ENCODE results near the gene ADAM10. TPM values are rescaled to one million over a fixed set of nuclear protein-coding genes. Genes with fewer than 3 reads are reported as not detected.
"Not testable (repeated sequence)": the region's sequence is repeated elsewhere in the genome, so short reads cannot be mapped to it uniquely, and the experiment has no call there.

The ADAM10 gene
- total and polyA plus RNA-seq, 2 donors, result 31.4 to 143 TPM

GRCh38 chr15:58777107-58777506 is 27.6 kb upstream of the ADAM10 start:
- Histone ChIP-seq H3K36me3 (ENCODE audit: control insufficient read depth in 2 of 2, insufficient read depth in 2 of 2, low read length in 1 of 2) (peaks cover 0 to 4% of the 10 kb centered on the region in 2 donors), H3K27me3 (ENCODE audit: control insufficient read depth in 2 of 2, insufficient read depth in 1 of 2, low read length in 1 of 2) (no peaks in the 10 kb centered on the region), H3K9me3 (ENCODE audit: control insufficient read depth in 2 of 2, insufficient read depth in 1 of 2, low read length in 1 of 2) (no peaks in the 10 kb centered on the region), H3K4me3 (ENCODE audit: low read length in 2 of 2) (no peak overlapping the region), H3K27ac (ENCODE audit: low read depth in 1 of 2, low read length in 1 of 2) (no peak overlapping the region), H3K4me1 (ENCODE audit: control insufficient read depth in 2 of 2, insufficient read depth in 2 of 2, low read length in 2 of 2) (peaks cover 4 to 6% of the 10 kb centered on the region in 2 donors)
- no peak for DNase-seq (ENCODE audit: low read depth in 6 of 9, low spot score in 9 of 9)
- 97% methylated on average over 4 of the region's 4 CpGs for WGBS

GRCh38 chr15:58775402-58775801 is 25.9 kb upstream of the ADAM10 start:
- Histone ChIP-seq H3K4me3 (ENCODE audit: low read length in 2 of 2) (no peak overlapping the region), H3K36me3 (ENCODE audit: control insufficient read depth in 2 of 2, insufficient read depth in 2 of 2, low read length in 1 of 2) (peaks cover 0 to 4% of the 10 kb centered on the region in 2 donors), H3K27me3 (ENCODE audit: control insufficient read depth in 2 of 2, insufficient read depth in 1 of 2, low read length in 1 of 2) (no peaks in the 10 kb centered on the region), H3K4me1 (ENCODE audit: control insufficient read depth in 2 of 2, insufficient read depth in 2 of 2, low read length in 2 of 2) (peaks cover 9 to 10% of the 10 kb centered on the region in 2 donors), H3K27ac (ENCODE audit: low read depth in 1 of 2, low read length in 1 of 2) (no peak overlapping the region), H3K9me3 (ENCODE audit: control insufficient read depth in 2 of 2, insufficient read depth in 1 of 2, low read length in 1 of 2) (peaks cover 0 to 3% of the 10 kb centered on the region in 2 donors)
- 98% methylated on average over 3 of the region's 3 CpGs for WGBS
- no peak for DNase-seq (ENCODE audit: low read depth in 6 of 9, low spot score in 9 of 9)

- peaks cover 0 to 3% of the 10 kb centered on the region in 2 donors for H3K9me3 ChIP-seq (ENCODE audit: control insufficient read depth in 2 of 2, insufficient read depth in 1 of 2, low read length in 1 of 2)
- H3K4me1 ChIP-seq (ENCODE audit: control insufficient read depth in 2 of 2, insufficient read depth in 2 of 2, low read length in 2 of 2), result peaks cover 10 to 12% of the 10 kb centered on the region in 2 donors
- peak overlapping the region; percentile 97 to 99 for H3K4me3 ChIP-seq (ENCODE audit: low read length in 2 of 2)
- 98% methylated on average over 4 of the region's 4 CpGs for WGBS
- no peak overlapping the region for H3K27ac ChIP-seq (ENCODE audit: low read depth in 1 of 2, low read length in 1 of 2)
- no peak for DNase-seq (ENCODE audit: low read depth in 6 of 9, low spot score in 9 of 9)
- no peaks in the 10 kb centered on the region for H3K36me3 ChIP-seq (ENCODE audit: control insufficient read depth in 2 of 2, insufficient read depth in 2 of 2, low read length in 1 of 2)
- H3K27me3 ChIP-seq (ENCODE audit: control insufficient read depth in 2 of 2, insufficient read depth in 1 of 2, low read length in 1 of 2), result no peaks in the 10 kb centered on the region
These were observed 23.5 kb upstream of the ADAM10 start for GRCh38 chr15:58773024-58773423.

GRCh38 chr15:58771621-58772250 is 22.2 kb upstream of the ADAM10 start:
- Histone ChIP-seq H3K4me1 (ENCODE audit: control insufficient read depth in 2 of 2, insufficient read depth in 2 of 2, low read length in 2 of 2) (peaks cover 10 to 12% of the 10 kb centered on the region in 2 donors), H3K27ac (ENCODE audit: low read depth in 1 of 2, low read length in 1 of 2) (peak overlapping the region; percentile 97 to 99), H3K9me3 (ENCODE audit: control insufficient read depth in 2 of 2, insufficient read depth in 1 of 2, low read length in 1 of 2) (peaks cover 0 to 3% of the 10 kb centered on the region in 2 donors), H3K36me3 (ENCODE audit: control insufficient read depth in 2 of 2, insufficient read depth in 2 of 2, low read length in 1 of 2) (no peaks in the 10 kb centered on the region), H3K27me3 (ENCODE audit: control insufficient read depth in 2 of 2, insufficient read depth in 1 of 2, low read length in 1 of 2) (no peaks in the 10 kb centered on the region), H3K4me3 (ENCODE audit: low read length in 2 of 2) (peak overlapping the region; percentile 97 to 99)
- WGBS, result under 1% methylated on average over 40 of the region's 40 CpGs
- DNase-seq (ENCODE audit: low read depth in 6 of 9, low spot score in 9 of 9), result peak in 3 of 9 donors; percentile 27 to 59 (median 38)

GRCh38 chr15:58770857-58771620 is 21.5 kb upstream of the ADAM10 start, which contains the start of gene MINDY2:
TSS of gene MINDY2 (plus strand) at chr15:58771302. CDS start at chr15:58771396, 94 bp downstream.
- Histone ChIP-seq H3K4me1 (ENCODE audit: control insufficient read depth in 2 of 2, insufficient read depth in 2 of 2, low read length in 2 of 2) (peaks cover 10 to 12% of the 10 kb centered on the region in 2 donors), H3K4me3 (ENCODE audit: low read length in 2 of 2) (peak within 1 kb of the TSS; percentile 97 to 99), H3K27me3 (ENCODE audit: control insufficient read depth in 2 of 2, insufficient read depth in 1 of 2, low read length in 1 of 2) (no peaks in the 10 kb centered on the region), H3K36me3 (ENCODE audit: control insufficient read depth in 2 of 2, insufficient read depth in 2 of 2, low read length in 1 of 2) (no peaks in the 10 kb centered on the region), H3K9me3 (ENCODE audit: control insufficient read depth in 2 of 2, insufficient read depth in 1 of 2, low read length in 1 of 2) (peaks cover 0 to 3% of the 10 kb centered on the region in 2 donors), H3K27ac (ENCODE audit: low read depth in 1 of 2, low read length in 1 of 2) (peak within 1 kb of the TSS; percentile 97 to 99)
- WGBS, result under 1% methylated on average over 75 of the region's 75 CpGs
- DNase-seq (ENCODE audit: low read depth in 6 of 9, low spot score in 9 of 9), result peak; percentile 92 to 99 (median 96)

- DNase-seq (ENCODE audit: low read depth in 6 of 9, low spot score in 9 of 9), result no peak
- Histone ChIP-seq H3K4me1 (ENCODE audit: control insufficient read depth in 2 of 2, insufficient read depth in 2 of 2, low read length in 2 of 2) (peaks cover 10 to 12% of the 10 kb centered on the region in 2 donors), H3K9me3 (ENCODE audit: control insufficient read depth in 2 of 2, insufficient read depth in 1 of 2, low read length in 1 of 2) (peaks cover 0 to 3% of the 10 kb centered on the region in 2 donors), H3K27ac (ENCODE audit: low read depth in 1 of 2, low read length in 1 of 2) (peak overlapping the region; percentile 97 to 99), H3K36me3 (ENCODE audit: control insufficient read depth in 2 of 2, insufficient read depth in 2 of 2, low read length in 1 of 2) (no peaks in the 10 kb centered on the region), H3K27me3 (ENCODE audit: control insufficient read depth in 2 of 2, insufficient read depth in 1 of 2, low read length in 1 of 2) (no peaks in the 10 kb centered on the region), H3K4me3 (ENCODE audit: low read length in 2 of 2) (peak overlapping the region; percentile 97 to 99)
- WGBS, result 7% methylated on average over 9 of the region's 9 CpGs
These were observed 21.0 kb upstream of the ADAM10 start for GRCh38 chr15:58770519-58770856.

- DNase-seq (ENCODE audit: low read depth in 6 of 9, low spot score in 9 of 9), result peak in 1 of 9 donors; percentile 41
- 79% methylated on average over 7 of the region's 7 CpGs for WGBS
These were observed 19.1 kb upstream of the ADAM10 start for GRCh38 chr15:58768601-58769004.

GRCh38 chr15:58766290-58766689 is 16.8 kb upstream of the ADAM10 start:
- WGBS, result 99% methylated on average over 5 of the region's 5 CpGs
- Histone ChIP-seq H3K36me3 (ENCODE audit: control insufficient read depth in 2 of 2, insufficient read depth in 2 of 2, low read length in 1 of 2) (no peaks in the 10 kb centered on the region), H3K4me1 (ENCODE audit: control insufficient read depth in 2 of 2, insufficient read depth in 2 of 2, low read length in 2 of 2) (peaks cover 4 to 6% of the 10 kb centered on the region in 2 donors), H3K27me3 (ENCODE audit: control insufficient read depth in 2 of 2, insufficient read depth in 1 of 2, low read length in 1 of 2) (no peaks in the 10 kb centered on the region), H3K4me3 (ENCODE audit: low read length in 2 of 2) (no peak overlapping the region), H3K9me3 (ENCODE audit: control insufficient read depth in 2 of 2, insufficient read depth in 1 of 2, low read length in 1 of 2) (peaks cover 1 to 7% of the 10 kb centered on the region in 2 donors), H3K27ac (ENCODE audit: low read depth in 1 of 2, low read length in 1 of 2) (no peak overlapping the region)
- no peak for DNase-seq (ENCODE audit: low read depth in 6 of 9, low spot score in 9 of 9)

More at GRCh38 chr15:58768601-58769004, 19.1 kb upstream of the ADAM10 start:
- H3K4me1 ChIP-seq (ENCODE audit: control insufficient read depth in 2 of 2, insufficient read depth in 2 of 2, low read length in 2 of 2), result peaks cover 7 to 12% of the 10 kb centered on the region in 2 donors
- H3K36me3 ChIP-seq (ENCODE audit: control insufficient read depth in 2 of 2, insufficient read depth in 2 of 2, low read length in 1 of 2); H3K9me3 ChIP-seq (ENCODE audit: control insufficient read depth in 2 of 2, insufficient read depth in 1 of 2, low read length in 1 of 2); H3K4me3 ChIP-seq (ENCODE audit: low read length in 2 of 2); H3K27me3 ChIP-seq (ENCODE audit: control insufficient read depth in 2 of 2, insufficient read depth in 1 of 2, low read length in 1 of 2); H3K27ac ChIP-seq (ENCODE audit: low read depth in 1 of 2, low read length in 1 of 2): not testable (repeated sequence)

GRCh38 chr15:58764468-58764867 is 15.0 kb upstream of the ADAM10 start:
- Histone ChIP-seq H3K36me3 (ENCODE audit: control insufficient read depth in 2 of 2, insufficient read depth in 2 of 2, low read length in 1 of 2) (no peaks in the 10 kb centered on the region), H3K4me1 (ENCODE audit: control insufficient read depth in 2 of 2, insufficient read depth in 2 of 2, low read length in 2 of 2) (no peaks in the 10 kb centered on the region), H3K27ac (ENCODE audit: low read depth in 1 of 2, low read length in 1 of 2) (no peak overlapping the region), H3K27me3 (ENCODE audit: control insufficient read depth in 2 of 2, insufficient read depth in 1 of 2, low read length in 1 of 2) (no peaks in the 10 kb centered on the region), H3K4me3 (ENCODE audit: low read length in 2 of 2) (no peak overlapping the region), H3K9me3 (ENCODE audit: control insufficient read depth in 2 of 2, insufficient read depth in 1 of 2, low read length in 1 of 2) (peaks cover 1 to 7% of the 10 kb centered on the region in 2 donors)
- 97% methylated on average over 5 of the region's 5 CpGs for WGBS
- no peak for DNase-seq (ENCODE audit: low read depth in 6 of 9, low spot score in 9 of 9)
